Activated CD8-positive, alpha-beta T cell treated with anti-CD3 and anti-CD28 coated beads for 36 hours (primary cell): Measurements from ENCODE around the gene C6orf15. TPM values are rescaled to one million over a fixed set of nuclear protein-coding genes. Genes with fewer than 3 reads are reported as not detected.
"Not testable (repeated sequence)": the region's sequence is repeated elsewhere in the genome, so short reads cannot be mapped to it uniquely, and the experiment has no call there.

Experiments
- ATAC-seq: fragments of 200-7000 bp; cut with Tn5 transposase; one replicate; pipeline ENCODE4 v1.10.0; 2021; ENCODE audit warnings: mild to moderate bottlenecking, moderate library complexity
- CTCF ChIA-PET: fragments of 350-600 bp; sonication (Branson Sonifier 250); formaldehyde crosslinking; loops from one replicate; lab custom pipeline; 2021; ENCODE audit warnings: antibody characterized with exemption; lab: Charles Lee
- POLR2A ChIA-PET: fragments of 350-600 bp; sonication (Branson Sonifier 250); formaldehyde crosslinking; loops from one replicate; lab custom pipeline; 2021; ENCODE audit warnings: antibody characterized with exemption; lab: Charles Lee
- DNase-seq: peaks from one replicate; pipeline ENCODE4 v3.0.0-alpha.2; 2020
- H3K27ac Mint-ChIP-seq: one replicate; pipeline ENCODE4 v1.8.0; 2021; ENCODE audit warnings: mild to moderate bottlenecking, mixed read lengths
- H3K27me3 Mint-ChIP-seq: one replicate; pipeline ENCODE4 v1.8.0; 2021; ENCODE audit warnings: mixed read lengths
- H3K36me3 Mint-ChIP-seq: one replicate; pipeline ENCODE4 v1.8.0; 2021; ENCODE audit warnings: low read depth, mixed read lengths
- H3K4me1 Mint-ChIP-seq: one replicate; pipeline ENCODE4 v1.8.0; 2021; ENCODE audit warnings: low read depth, mixed read lengths
- H3K4me3 Mint-ChIP-seq: one replicate; pipeline ENCODE4 v1.8.0; 2021; ENCODE audit warnings: mild to moderate bottlenecking, moderate library complexity, mixed read lengths
- H3K9me3 Mint-ChIP-seq: one replicate; pipeline ENCODE4 v1.8.0; 2021; ENCODE audit warnings: mixed read lengths
- CTCF ChIP-seq: fragments of 200-600 bp; IDR thresholded peaks from one replicate; pipeline ENCODE4 v1.8.0; 2022; ENCODE audit warnings: antibody characterized with exemption, mild to moderate bottlenecking
- intact Hi-C: fragments of 100-400 bp; cut with micrococcal nuclease; formaldehyde crosslinking; loops from one replicate; pipeline ENCODE4 v1.10.0; 2022
- total RNA-seq, 2 experiments: library from RNA; stranded (reverse); gene quantifications; one replicate each; pipeline ENCODE4 v1.2.3, GENCODE V29; 2021

The C6orf15 gene
- total RNA-seq, 2 experiments from 2014 or later, result not detected

- DNase-seq (no peak), ATAC-seq (no peak)
- Mint-ChIP-seq H3K9me3 (no peaks in the 10 kb centered on the region), H3K27ac (no peak overlapping the region), H3K4me1 (peaks cover 1% of the 10 kb centered on the region), H3K4me3 (no peak overlapping the region), H3K27me3 (no peaks in the 10 kb centered on the region), H3K36me3 (no peaks in the 10 kb centered on the region)
- intact Hi-C loops, result no loop called here
- ChIA-PET POLR2A (no interaction called here), CTCF (interaction anchor here (1.0 to 3.9 kb wide), 9 partner anchors 8 to 167 kb away, joined by 3 to 46 read pairs (median 5); partner anchors contain the start of genes GTF2H4 and VARS2)
- no peak for TF ChIP-seq CTCF
Measured at GRCh38 chr6:31070711-31071197, 41.6 kb downstream of the C6orf15 start.

- intact Hi-C loops, result no loop called here
- H3K27ac Mint-ChIP-seq, result no peak overlapping the region
- ChIA-PET CTCF (interaction anchor here (0.7 to 3.5 kb wide), 21 partner anchors 9 to 166 kb away, joined by 3 to 46 read pairs (median 4); partner anchors contain the start of genes GTF2H4 and VARS2), POLR2A (no interaction called here)
- H3K9me3 Mint-ChIP-seq, result no peaks in the 10 kb centered on the region
- H3K4me1 Mint-ChIP-seq, result peaks cover 1% of the 10 kb centered on the region
- peak; percentile 89 for TF ChIP-seq CTCF
- DNase-seq (peak; percentile 75), ATAC-seq (peak; percentile 96)
- no peaks in the 10 kb centered on the region for H3K36me3 Mint-ChIP-seq
- no peak overlapping the region for H3K4me3 Mint-ChIP-seq
- no peaks in the 10 kb centered on the region for H3K27me3 Mint-ChIP-seq
Measured at GRCh38 chr6:31068669-31069340, 43.6 kb downstream of the C6orf15 start.

- H3K27ac Mint-ChIP-seq, H3K9me3 Mint-ChIP-seq, DNase-seq, POLR2A ChIA-PET, H3K4me1 Mint-ChIP-seq, intact Hi-C loops, H3K4me3 Mint-ChIP-seq, H3K27me3 Mint-ChIP-seq, H3K36me3 Mint-ChIP-seq, ATAC-seq: not testable (repeated sequence)
- CTCF ChIA-PET, result interaction anchor here (0.7 to 3.5 kb wide), 15 partner anchors 11 to 166 kb away, joined by 3 to 46 read pairs (median 5); partner anchors contain the start of genes GTF2H4 and VARS2
Measured at GRCh38 chr6:31067891-31068668, 44.3 kb downstream of the C6orf15 start.

GRCh38 chr6:31067028-31067427 lies 45.3 kb downstream of the C6orf15 start:
- intact Hi-C loops, POLR2A ChIA-PET, H3K36me3 Mint-ChIP-seq, ATAC-seq, H3K4me3 Mint-ChIP-seq, CTCF ChIA-PET, H3K9me3 Mint-ChIP-seq, H3K27ac Mint-ChIP-seq, DNase-seq, H3K4me1 Mint-ChIP-seq, H3K27me3 Mint-ChIP-seq: not testable (repeated sequence)

- Mint-ChIP-seq H3K27ac (no peak overlapping the region), H3K4me3 (no peak overlapping the region), H3K27me3 (peaks cover 1% of the 10 kb centered on the region), H3K4me1 (peaks cover 1% of the 10 kb centered on the region), H3K36me3 (no peaks in the 10 kb centered on the region), H3K9me3 (no peaks in the 10 kb centered on the region)
- DNase-seq (no peak), ATAC-seq (no peak)
- intact Hi-C loops, result no loop called here
- no peak for TF ChIP-seq CTCF
- CTCF ChIA-PET, result interaction anchor here (1.4 kb wide), 1 partner anchor 97 kb away, joined by 3 read pairs; no protein-coding TSS in a partner anchor
- POLR2A ChIA-PET, result no interaction called here
Measured at GRCh38 chr6:31065556-31065955, 46.8 kb downstream of the C6orf15 start.
